SK-MEL-5 (cell line): Measurements from ENCODE around the gene POLDIP2. TPM values are rescaled to one million over a fixed set of nuclear protein-coding genes. Genes with fewer than 3 reads are reported as not detected.
A peak's percentile ranks its signal among the peaks of the same experiment; 100 is the strongest.
"Not testable (repeated sequence)": the region's sequence is repeated elsewhere in the genome, so short reads cannot be mapped to it uniquely, and the experiment has no call there.

Experiments
- DNase-seq: peaks from one replicate; pipeline ENCODE4 v3.0.0-alpha.2; 2016; ENCODE audit warnings: low read depth, low spot score
- in situ Hi-C: cut with HindIII; loops from 2 replicates; pipeline ENCODE4 v1.10.0; 2016; ENCODE audit warnings: low sequenced_read_pairs, high pct_unique_total_duplicates, low pct_unique_long_range_greater_than_20kb
- total RNA-seq: library from RNA; depleted of rRNA; stranded (reverse); fragments of >200 nt; shearing (Covaris generic); gene quantifications from 2 replicates; pipeline ENCODE4 v1.2.3, GENCODE V29; 2014

Gene POLDIP2
- total RNA-seq, 1 experiment from 2014 or later: 143 TPM

- no peak for DNase-seq
- in situ Hi-C loops: no loop called here
Measured at GRCh38 chr17:28345419-28346198, 11.7 kb downstream of the POLDIP2 start.

- in situ Hi-C loops: no loop called here
- DNase-seq: no peak
Measured at GRCh38 chr17:28344435-28344901, 12.9 kb downstream of the POLDIP2 start.

- in situ Hi-C loops: no loop called here
- DNase-seq: no peak
Measured at GRCh38 chr17:28344011-28344410, 13.3 kb downstream of the POLDIP2 start.

GRCh38 chr17:28343491-28343932 is 13.8 kb downstream of the POLDIP2 start:
- DNase-seq: no peak
- in situ Hi-C loops: no loop called here

GRCh38 chr17:28342313-28342712 is 15.0 kb downstream of the POLDIP2 start:
- in situ Hi-C loops: no loop called here
- DNase-seq: no peak

- DNase-seq: no peak
- in situ Hi-C loops: no loop called here
Measured at GRCh38 chr17:28341516-28341915, 15.8 kb downstream of the POLDIP2 start.

GRCh38 chr17:28340374-28340773 is 17.0 kb downstream of the POLDIP2 start:
- no peak for DNase-seq
- in situ Hi-C loops: no loop called here

- in situ Hi-C loops: no loop called here
- no peak for DNase-seq
Measured at GRCh38 chr17:28339431-28339830, 17.9 kb downstream of the POLDIP2 start.

- in situ Hi-C loops, DNase-seq: not testable (repeated sequence)
Measured at GRCh38 chr17:28338769-28339212, 18.5 kb downstream of the POLDIP2 start.

GRCh38 chr17:28338056-28338768 is 19.1 kb downstream of the POLDIP2 start:
- in situ Hi-C loops: no loop called here
- DNase-seq: no peak

GRCh38 chr17:28335959-28336871 is 21.1 kb downstream of the POLDIP2 start:
- DNase-seq: peak; percentile 71
- in situ Hi-C loops: no loop called here

GRCh38 chr17:28335201-28335958 is 21.9 kb downstream of the POLDIP2 start, which contains the start of the genes IFT20 and TNFAIP1:
Gene IFT20 (minus strand): TSS chr17:28335472. CDS start chr17:28331985, 3,487 bp downstream.
Gene TNFAIP1 (plus strand): TSS chr17:28335761. CDS start chr17:28339522, 3,761 bp downstream.
- in situ Hi-C loops: no loop called here
- peak; percentile 100 for DNase-seq

- no peak for DNase-seq
- in situ Hi-C loops: no loop called here
Measured at GRCh38 chr17:28334666-28335200, 22.6 kb downstream of the POLDIP2 start.

- in situ Hi-C loops: no loop called here
- DNase-seq: no peak
Measured at GRCh38 chr17:28334171-28334570, 23.2 kb downstream of the POLDIP2 start.

- in situ Hi-C loops: no loop called here
- no peak for DNase-seq
Measured at GRCh38 chr17:28333083-28333746, 24.1 kb downstream of the POLDIP2 start.

- in situ Hi-C loops: no loop called here
- no peak for DNase-seq
Measured at GRCh38 chr17:28331891-28332420, 25.4 kb downstream of the POLDIP2 start.
